Smooth muscle cell (in vitro differentiated cells): ENCODE data around the gene MYO1A. TPM values are rescaled to one million over a fixed set of nuclear protein-coding genes. Genes with fewer than 3 reads are reported as not detected.
A peak's percentile ranks its signal among the peaks of the same experiment; 100 is the strongest.

Experiments
- DNase-seq: peaks from one replicate; lab custom pipeline; 2025; ENCODE audit not compliant: unreplicated experiment; lab: John Stamatoyannopoulos, UW
- H2AFZ ChIP-seq: fragments of 200-600 bp; sonication (generic); 2 replicates; pipeline ENCODE4 v1.6.0; 2016; ENCODE audit warnings: antibody characterized with exemption, low read depth, mild to moderate bottlenecking
- H3F3A ChIP-seq: fragments of 200-600 bp; sonication (generic); 2 replicates; pipeline ENCODE4 v1.6.0; 2017; ENCODE audit warnings: antibody characterized with exemption, low read depth
- H3K27ac ChIP-seq: fragments of 200-600 bp; sonication (generic); 2 replicates; pipeline ENCODE4 v1.5.1; 2016; ENCODE audit warnings: low read depth, mild to moderate bottlenecking
- H3K27me3 ChIP-seq: fragments of 200-600 bp; sonication (generic); 2 replicates; pipeline ENCODE4 v1.6.1; 2016; ENCODE audit warnings: low read depth, mild to moderate bottlenecking
- H3K36me3 ChIP-seq: fragments of 200-600 bp; sonication (generic); 2 replicates; pipeline ENCODE4 v1.5.1; 2016; ENCODE audit warnings: low read depth
- H3K4me1 ChIP-seq: fragments of 200-600 bp; sonication (generic); 2 replicates; pipeline ENCODE4 v1.5.1; 2016; ENCODE audit warnings: low read depth
- H3K4me2 ChIP-seq: fragments of 200-600 bp; sonication (generic); 2 replicates; pipeline ENCODE4 v1.6.0; 2016; ENCODE audit warnings: mild to moderate bottlenecking
- H3K4me3 ChIP-seq: fragments of 200-600 bp; sonication (generic); 2 replicates; pipeline ENCODE4 v1.5.1; 2016; ENCODE audit warnings: mild to moderate bottlenecking
- H3K79me2 ChIP-seq: fragments of 200-600 bp; sonication (generic); 2 replicates; pipeline ENCODE4 v1.6.0; 2016; ENCODE audit warnings: low read depth, mild to moderate bottlenecking
- H3K9ac ChIP-seq: fragments of 200-600 bp; sonication (generic); 2 replicates; pipeline ENCODE4 v1.6.0; 2016; ENCODE audit warnings: low read depth
- H3K9me3 ChIP-seq: fragments of 200-600 bp; sonication (generic); replicated peaks from 2 replicates; pipeline ENCODE4 v1.5.1; 2016; ENCODE audit warnings: low read depth
- H4K20me1 ChIP-seq: fragments of 200-600 bp; sonication (generic); 2 replicates; pipeline ENCODE4 v1.6.0; 2016; ENCODE audit warnings: low read depth
- CTCF ChIP-seq: fragments of 200-600 bp; sonication (generic); IDR thresholded peaks from 2 replicates; pipeline ENCODE4 v1.5.1; 2017; ENCODE audit warnings: borderline replicate concordance, mild to moderate bottlenecking, antibody characterized with exemption; ENCODE audit not compliant: insufficient read depth, poor library complexity, severe bottlenecking
- WGBS: methylation state at CpG from one replicate; pipeline ENCODE4 v1.1.7; 2016; ENCODE audit warnings: low lambda C conversion rate; 5-methylcytosine and 5-hydroxymethylcytosine counted together
- polyA plus RNA-seq: library from polyadenylated mRNA; unstranded; fragments of >200 nt; fragmentation: Nextera tagmentation; extraction: Ambion mirVana; gene quantifications from 2 replicates; pipeline ENCODE4 v1.2.1, GENCODE V29; 2016
- total RNA-seq: library from RNA; depleted of rRNA; stranded (reverse); fragments of >200 nt; gene quantifications from 2 replicates; pipeline ENCODE4 v1.2.3, GENCODE V29; 2014

Gene MYO1A
- total and polyA plus RNA-seq, 2 experiments from 2014 or later, result not detected

- TF ChIP-seq CTCF, result no peak
- no peak for DNase-seq
- no peak overlapping the region for H3K4me2 ChIP-seq
- no peak overlapping the region for H3K27ac ChIP-seq
- H3K9me3 ChIP-seq, result no peaks in the 10 kb centered on the region
- H3K36me3 ChIP-seq, result no peaks in the 10 kb centered on the region
- no peak overlapping the region for H2AFZ ChIP-seq
- no peak overlapping the region for H3K9ac ChIP-seq
- H3F3A ChIP-seq, result peaks cover 6% of the 10 kb centered on the region
- H3K4me1 ChIP-seq, result no peaks in the 10 kb centered on the region
- H3K4me3 ChIP-seq, result peak overlapping the region; percentile 21
- H4K20me1 ChIP-seq, result no peaks in the 10 kb centered on the region
- 100% methylated on average over 1 of the region's 1 CpG for WGBS
- peaks cover 3% of the 10 kb centered on the region for H3K27me3 ChIP-seq
- H3K79me2 ChIP-seq, result no peaks in the 10 kb centered on the region
These were observed 1.4 kb downstream of the MYO1A start for GRCh38 chr12:57048423-57049118.

- Histone ChIP-seq H3K4me3 (no peak overlapping the region), H3K9ac (no peak overlapping the region), H3K4me1 (no peaks in the 10 kb centered on the region), H3K27me3 (peaks cover 3% of the 10 kb centered on the region), H3K36me3 (no peaks in the 10 kb centered on the region), H3K27ac (no peak overlapping the region), H3K9me3 (no peaks in the 10 kb centered on the region), H3K4me2 (no peak overlapping the region), H4K20me1 (no peaks in the 10 kb centered on the region), H3K79me2 (no peaks in the 10 kb centered on the region), H3F3A (peaks cover 6% of the 10 kb centered on the region), H2AFZ (no peak overlapping the region)
- TF ChIP-seq CTCF, result no peak
- DNase-seq, result no peak
- WGBS, result 39% methylated on average over 1 of the region's 1 CpG
These were observed 1.9 kb downstream of the MYO1A start for GRCh38 chr12:57047981-57048380.

GRCh38 chr12:57046947-57047890, 2.7 kb downstream of the MYO1A start:
- no peak for TF ChIP-seq CTCF
- Histone ChIP-seq H3K9ac (no peak overlapping the region), H3K79me2 (no peaks in the 10 kb centered on the region), H2AFZ (no peak overlapping the region), H3F3A (peaks cover 6% of the 10 kb centered on the region), H3K4me2 (no peak overlapping the region), H3K27ac (no peak overlapping the region), H3K36me3 (no peaks in the 10 kb centered on the region), H4K20me1 (no peaks in the 10 kb centered on the region), H3K4me3 (no peak overlapping the region), H3K27me3 (peaks cover 5% of the 10 kb centered on the region), H3K9me3 (no peaks in the 10 kb centered on the region), H3K4me1 (no peaks in the 10 kb centered on the region)
- DNase-seq, result no peak
- 90% methylated on average over 10 of the region's 10 CpGs for WGBS
